DND-41 (cell line): Measurements from ENCODE around the gene MYH7.

Source experiments
- ATAC-seq: fragments of 200-7000 bp; cut with Tn5 transposase; 3 replicates; pipeline ENCODE4 v1.9.1; 2021; ENCODE audit warnings: low read depth; ENCODE audit not compliant: insufficient read depth
- DNase-seq: peaks from one replicate; pipeline ENCODE4 v3.0.0-alpha.2; 2020
- H2AFZ ChIP-seq: 2 replicates; pipeline ENCODE4 v1.6.0; 2012; ENCODE audit warnings: low read depth, low read length
- H3K27ac ChIP-seq: 2 replicates; pipeline ENCODE4 v1.5.1; 2012; ENCODE audit warnings: low read length, inconsistent platforms
- H3K27me3 ChIP-seq: fragments of 200-600 bp; sonication (generic); 2 replicates; pipeline ENCODE4 v1.6.0; 2012; ENCODE audit warnings: low read length, mild to moderate bottlenecking, inconsistent platforms; ENCODE audit not compliant: insufficient read depth, poor library complexity
- H3K36me3 ChIP-seq: 2 replicates; pipeline ENCODE4 v1.5.1; 2012; ENCODE audit warnings: low read length, inconsistent platforms; ENCODE audit not compliant: insufficient read depth
- H3K4me1 ChIP-seq: 2 replicates; pipeline ENCODE4 v1.5.1; 2012; ENCODE audit warnings: mild to moderate bottlenecking, low read length; ENCODE audit not compliant: insufficient read depth
- H3K4me2 ChIP-seq: 2 replicates; pipeline ENCODE4 v1.6.0; 2012; ENCODE audit warnings: mild to moderate bottlenecking, moderate library complexity, low read length, inconsistent platforms; ENCODE audit not compliant: insufficient read depth
- H3K4me3 ChIP-seq, 2 experiments: fragments of 200-600 bp in 1 of 2; shearing (Covaris generic) in 1 of 2; 2 replicates each; pipeline ENCODE4 v1.5.1; 2012 to 2016; ENCODE audit warnings: inconsistent platforms in 2 of 2, low read length in 2 of 2, mild to moderate bottlenecking in 2 of 2, low read depth in 1 of 2, moderate library complexity in 1 of 2
- H3K79me2 ChIP-seq: 2 replicates; pipeline ENCODE4 v1.6.0; 2012; ENCODE audit warnings: low read length, inconsistent platforms; ENCODE audit not compliant: insufficient read depth
- H3K9ac ChIP-seq: 2 replicates; pipeline ENCODE4 v1.6.0; 2012; ENCODE audit warnings: low read depth, mild to moderate bottlenecking, inconsistent platforms, low read length, moderate library complexity
- H3K9me3 ChIP-seq: 2 replicates; pipeline ENCODE4 v1.5.1; 2012; ENCODE audit warnings: low read length, moderate library complexity, mild to moderate bottlenecking, inconsistent platforms; ENCODE audit not compliant: insufficient read depth, severe bottlenecking
- H4K20me1 ChIP-seq: 2 replicates; pipeline ENCODE4 v1.6.0; 2012; ENCODE audit warnings: low read length; ENCODE audit not compliant: insufficient read depth
- EZH2 ChIP-seq: IDR thresholded peaks from 3 replicates; pipeline ENCODE4 v1.6.1; 2012; ENCODE audit warnings: borderline replicate concordance, low read depth, mild to moderate bottlenecking, moderate library complexity, low read length, inconsistent platforms; ENCODE audit not compliant: severe bottlenecking
- TF ChIP-seq, protein P1 (sequence below): IDR thresholded peaks from 2 replicates; pipeline ENCODE4 v1.5.1; 2012; ENCODE audit warnings: borderline replicate concordance, low read length, moderate library complexity, mild to moderate bottlenecking; ENCODE audit not compliant: poor library complexity, severe bottlenecking; ENCODE audit errors: extremely low read depth

MYH7 gene

DNA sequence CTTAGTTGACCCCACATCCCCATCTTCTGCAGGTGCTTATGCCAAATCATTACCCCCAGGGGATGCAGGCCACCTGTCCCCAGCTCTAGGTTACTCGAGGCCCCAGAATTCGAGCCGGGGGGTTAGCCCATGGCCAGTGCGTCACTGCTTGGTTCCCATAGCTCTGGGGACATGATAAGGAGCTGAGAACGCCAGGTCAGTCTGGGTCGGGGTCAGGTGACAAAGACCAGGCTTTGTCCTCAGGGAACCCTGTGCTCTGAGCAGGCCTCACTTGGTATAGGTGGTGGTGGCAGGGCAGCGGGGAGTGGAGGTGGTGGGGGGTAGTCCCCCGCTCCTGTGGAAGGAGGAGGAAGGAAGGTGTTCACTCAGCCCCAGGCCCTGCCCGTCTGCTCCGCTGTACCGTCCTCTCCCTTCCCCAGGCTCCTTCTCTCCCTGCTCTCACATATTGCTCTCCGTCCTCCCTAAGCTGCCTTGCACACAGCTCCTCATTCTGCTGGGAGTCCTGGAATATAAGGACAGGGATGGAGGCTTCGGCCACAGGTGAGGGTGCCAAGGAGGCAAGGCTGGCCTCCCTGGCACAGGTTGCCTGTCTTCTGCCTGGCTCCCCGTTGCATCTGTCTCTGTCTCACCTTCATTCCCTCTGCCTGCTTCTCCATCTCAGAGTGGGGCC is 25.4 kb downstream of the MYH7 start:
- ATAC-seq: no peak
- no peak overlapping the region for H3K4me2 ChIP-seq
- H4K20me1 ChIP-seq: no peaks in the 10 kb centered on the region; the same call in 1 of the 2 replicates

DNA sequence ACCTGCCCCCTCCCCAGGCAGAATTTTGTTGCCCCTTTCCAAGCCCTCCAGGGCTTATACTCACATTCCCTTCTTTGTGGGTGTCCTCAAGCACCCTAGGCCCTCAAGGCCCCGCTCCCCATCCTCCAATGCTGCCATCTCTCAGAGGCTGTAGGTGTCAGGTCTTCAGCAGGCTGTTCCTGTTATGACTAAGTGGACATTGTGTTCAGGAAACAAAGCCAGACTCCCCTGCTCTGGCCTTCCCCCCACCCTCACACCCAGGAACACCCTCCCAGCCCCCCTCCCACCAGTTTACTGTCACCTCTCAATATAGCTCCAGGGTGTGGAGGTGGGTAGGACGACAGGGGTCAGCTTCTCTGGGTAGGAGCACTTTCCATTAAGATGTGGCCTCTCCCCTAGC is 26.0 kb downstream of the MYH7 start:
- H3K9me3 ChIP-seq: no peaks in the 10 kb centered on the region
- H3K27me3 ChIP-seq: peaks cover 21% of the 10 kb centered on the region
- no peak overlapping the region for H3K4me2 ChIP-seq
- no peak overlapping the region for H3K9ac ChIP-seq
- no peaks in the 10 kb centered on the region; the same call in 1 of the 2 replicates for H4K20me1 ChIP-seq
- H3K4me1 ChIP-seq: no peaks in the 10 kb centered on the region
- no peak overlapping the region for H3K27ac ChIP-seq
- H3K36me3 ChIP-seq: no peaks in the 10 kb centered on the region
- H3K79me2 ChIP-seq: no peaks in the 10 kb centered on the region
- no peak for TF ChIP-seq EZH2
- TF ChIP-seq, protein P1, sequence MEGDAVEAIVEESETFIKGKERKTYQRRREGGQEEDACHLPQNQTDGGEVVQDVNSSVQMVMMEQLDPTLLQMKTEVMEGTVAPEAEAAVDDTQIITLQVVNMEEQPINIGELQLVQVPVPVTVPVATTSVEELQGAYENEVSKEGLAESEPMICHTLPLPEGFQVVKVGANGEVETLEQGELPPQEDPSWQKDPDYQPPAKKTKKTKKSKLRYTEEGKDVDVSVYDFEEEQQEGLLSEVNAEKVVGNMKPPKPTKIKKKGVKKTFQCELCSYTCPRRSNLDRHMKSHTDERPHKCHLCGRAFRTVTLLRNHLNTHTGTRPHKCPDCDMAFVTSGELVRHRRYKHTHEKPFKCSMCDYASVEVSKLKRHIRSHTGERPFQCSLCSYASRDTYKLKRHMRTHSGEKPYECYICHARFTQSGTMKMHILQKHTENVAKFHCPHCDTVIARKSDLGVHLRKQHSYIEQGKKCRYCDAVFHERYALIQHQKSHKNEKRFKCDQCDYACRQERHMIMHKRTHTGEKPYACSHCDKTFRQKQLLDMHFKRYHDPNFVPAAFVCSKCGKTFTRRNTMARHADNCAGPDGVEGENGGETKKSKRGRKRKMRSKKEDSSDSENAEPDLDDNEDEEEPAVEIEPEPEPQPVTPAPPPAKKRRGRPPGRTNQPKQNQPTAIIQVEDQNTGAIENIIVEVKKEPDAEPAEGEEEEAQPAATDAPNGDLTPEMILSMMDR: no peak
- DNase-seq: no peak
- H2AFZ ChIP-seq: no peak overlapping the region
- no peak for ATAC-seq
- H3K4me3 ChIP-seq: no peak overlapping the region

More for the DNA sequence above, 25.4 kb downstream of the MYH7 start:
- Histone ChIP-seq H3K27me3 (peaks cover 18% of the 10 kb centered on the region), H3K36me3 (no peaks in the 10 kb centered on the region), H3K79me2 (no peaks in the 10 kb centered on the region), H3K4me3 (no peak overlapping the region), H2AFZ (no peak overlapping the region), H3K4me1 (no peaks in the 10 kb centered on the region), H3K9ac (no peak overlapping the region), H3K9me3 (no peaks in the 10 kb centered on the region), H3K27ac (no peak overlapping the region)
- no peak for DNase-seq
- no peak for TF ChIP-seq EZH2
- TF ChIP-seq, protein P1: no peak

DNA sequence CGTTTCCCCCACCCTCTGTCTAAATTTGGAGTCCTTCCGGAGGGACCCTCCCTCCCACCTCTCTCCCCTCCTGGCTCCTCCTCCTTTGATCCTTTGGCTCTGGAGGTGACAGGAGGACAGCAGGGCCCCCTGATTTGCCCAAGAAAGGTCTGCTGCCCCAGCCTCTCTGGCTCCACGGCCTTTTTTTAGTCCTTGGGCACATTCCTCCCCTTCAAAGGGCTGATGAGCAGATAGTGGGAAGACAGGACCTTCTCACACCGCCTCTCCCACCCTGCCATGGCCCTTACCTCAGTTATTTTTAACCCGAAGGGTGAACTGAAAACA is 27.2 kb downstream of the MYH7 start:
- Histone ChIP-seq H3K27ac (no peak overlapping the region), H3K27me3 (peaks cover 33% of the 10 kb centered on the region), H3K4me1 (no peaks in the 10 kb centered on the region), H2AFZ (no peak overlapping the region), H4K20me1 (no peaks in the 10 kb centered on the region; the same call in none of the 2 replicates), H3K79me2 (no peaks in the 10 kb centered on the region), H3K4me2 (no peak overlapping the region), H3K9me3 (no peaks in the 10 kb centered on the region), H3K4me3 (no peak overlapping the region), H3K36me3 (no peaks in the 10 kb centered on the region), H3K9ac (no peak overlapping the region)
- DNase-seq (no peak), ATAC-seq (no peak)
- TF ChIP-seq, protein P1: no peak
- TF ChIP-seq EZH2: no peak
